ENCODE results near the gene PSME1.

The PSME1 gene

DNA sequence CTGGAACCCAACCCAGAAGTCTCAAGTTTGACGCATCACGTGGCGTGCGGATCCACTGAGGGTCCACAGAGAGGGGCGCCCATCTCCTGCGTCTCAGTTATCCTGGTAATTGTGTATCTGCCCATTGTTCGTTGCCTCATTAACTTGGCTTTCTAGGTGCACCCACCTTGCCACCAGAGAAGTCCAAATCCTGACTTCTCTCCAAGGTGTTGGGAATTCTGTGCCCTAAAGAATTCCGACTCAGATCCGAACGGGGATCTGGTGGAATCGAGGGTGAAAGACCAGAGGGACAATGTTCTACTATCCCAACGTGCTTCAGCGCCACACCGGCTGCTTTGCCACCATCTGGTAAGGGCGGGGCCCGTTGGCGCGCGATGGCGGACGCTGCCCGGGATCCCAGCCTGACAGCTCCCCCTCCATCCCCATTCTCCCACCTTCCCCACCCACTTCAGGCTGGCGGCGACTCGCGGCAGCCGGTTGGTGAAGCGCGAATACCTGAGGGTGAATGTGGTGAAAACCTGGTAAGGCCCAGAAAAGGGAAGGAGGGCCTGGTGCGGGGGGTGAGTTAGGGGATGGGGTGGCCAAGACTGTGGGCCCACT, 36.4 kb downstream of the PSME1 start:
- no CpG with 5 or more reads among the region's 30 CpGs for WGBS, 2 donors (ENCODE audit: extremely low coverage in 2 of 2, insufficient read length in 2 of 2, insufficient replicate concordance in 1 of 2)
- no peak overlapping the region for H3K4ac ChIP-seq (ENCODE audit: low read length)

DNA sequence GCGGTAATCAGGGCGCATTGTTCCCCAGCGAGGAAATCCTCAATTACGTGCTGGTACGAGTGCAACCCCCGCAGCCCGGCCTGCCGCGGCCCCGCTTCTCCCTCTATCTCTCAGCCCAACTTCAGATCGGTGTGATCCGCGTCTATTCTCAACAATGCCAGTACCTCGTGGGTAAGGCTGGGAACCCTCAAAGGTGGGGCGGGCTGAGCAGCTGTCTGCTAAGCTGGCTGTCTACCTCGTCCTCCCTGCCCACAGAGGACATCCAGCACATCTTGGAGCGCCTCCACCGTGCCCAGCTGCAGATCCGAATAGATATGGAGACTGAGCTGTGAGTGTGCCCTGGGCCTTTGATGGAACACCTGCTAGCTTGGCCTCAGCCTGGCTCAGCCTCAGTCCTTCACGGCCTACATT, 36.9 kb downstream of the PSME1 start:
- H2AK5ac ChIP-seq (ENCODE audit: low read depth, low read length) = peak overlapping the region; percentile 99
- no CpG with 5 or more reads among the region's 20 CpGs for WGBS, 2 donors (ENCODE audit: extremely low coverage in 2 of 2, insufficient read length in 2 of 2, insufficient replicate concordance in 1 of 2)
- H3K9ac ChIP-seq (ENCODE audit: low read depth, low read length, poor library complexity) = peak overlapping the region; percentile 64
- no peak overlapping the region for H2BK5ac ChIP-seq (ENCODE audit: low read length)
- H2BK120ac ChIP-seq (ENCODE audit: low read depth, low read length) = no peak overlapping the region
- peaks cover 0 to 8% of the 10 kb centered on the region in 2 donors for H3K4me1 ChIP-seq (ENCODE audit: control insufficient read depth in 2 of 2, insufficient read depth in 1 of 2, low read depth in 1 of 2, low read length in 2 of 2)
- H2AFZ ChIP-seq (ENCODE audit: low read length) = no peak overlapping the region
- no peaks in the 10 kb centered on the region for H3K27me3 ChIP-seq (ENCODE audit: control insufficient read depth in 3 of 3, insufficient read depth in 3 of 3, low read depth in 1 of 3, low read length in 3 of 3)
- no peak overlapping the region for H4K91ac ChIP-seq (ENCODE audit: low read depth, low read length, poor library complexity)
- no peak overlapping the region for H4K8ac ChIP-seq (ENCODE audit: low read depth, low read length)
- no peak overlapping the region for H2BK12ac ChIP-seq (ENCODE audit: low read length)
- no peak overlapping the region for H3K4ac ChIP-seq (ENCODE audit: low read length)
- DNase-seq (ENCODE audit: low spot score) = no peak
- peaks cover 9% of the 10 kb centered on the region for H3K79me1 ChIP-seq (ENCODE audit: low read depth, low read length)
- H3K4me3 ChIP-seq (ENCODE audit: low read length in 2 of 2) = peak overlapping the region in 1 of 2 donors; percentile 91
- H3K9me3 ChIP-seq (replicated peaks in 1 of 2; ENCODE audit: control insufficient read depth in 2 of 2, insufficient read depth in 1 of 2, low read depth in 1 of 2, low read length in 2 of 2) = no peaks in the 10 kb centered on the region
- H3K23ac ChIP-seq (ENCODE audit: low read depth, low read length, poor library complexity) = peak overlapping the region; percentile 61
- peak overlapping the region; percentile 65 for H2BK15ac ChIP-seq (ENCODE audit: low read length)
- no peak overlapping the region for H3K27ac ChIP-seq (replicated peaks; ENCODE audit: low read length)
- H3K4me2 ChIP-seq (ENCODE audit: insufficient read depth, low read length, poor library complexity, severe bottlenecking) = peak overlapping the region; percentile 92
- no peak overlapping the region for H3K18ac ChIP-seq (ENCODE audit: low read length)
- peaks cover 7 to 26% of the 10 kb centered on the region in 2 donors for H3K36me3 ChIP-seq (replicated peaks in 1 of 2; ENCODE audit: control insufficient read depth in 2 of 2, insufficient read depth in 2 of 2, low read length in 2 of 2)
- H3K14ac ChIP-seq (ENCODE audit: low read length) = peak overlapping the region; percentile 9

More for the DNA sequence above, 36.4 kb downstream of the PSME1 start:
- peak overlapping the region; percentile 63 for H3K27ac ChIP-seq (replicated peaks; ENCODE audit: low read length)
- H3K18ac ChIP-seq (ENCODE audit: low read length) = peak overlapping the region; percentile 96
- H3K14ac ChIP-seq (ENCODE audit: low read length) = peak overlapping the region; percentile 85
- no peak overlapping the region for H4K8ac ChIP-seq (ENCODE audit: low read depth, low read length)
- peak overlapping the region; percentile 24 for H2BK12ac ChIP-seq (ENCODE audit: low read length)
- peak overlapping the region; percentile 99 for H2AK5ac ChIP-seq (ENCODE audit: low read depth, low read length)
- no peak overlapping the region for H4K91ac ChIP-seq (ENCODE audit: low read depth, low read length, poor library complexity)
- H3K4me1 ChIP-seq (ENCODE audit: control insufficient read depth in 2 of 2, insufficient read depth in 1 of 2, low read depth in 1 of 2, low read length in 2 of 2) = peaks cover 0 to 8% of the 10 kb centered on the region in 2 donors
- H3K36me3 ChIP-seq (replicated peaks in 1 of 2; ENCODE audit: control insufficient read depth in 2 of 2, insufficient read depth in 2 of 2, low read length in 2 of 2) = peaks cover 5 to 23% of the 10 kb centered on the region in 2 donors
- H3K9me3 ChIP-seq (replicated peaks in 1 of 2; ENCODE audit: control insufficient read depth in 2 of 2, insufficient read depth in 1 of 2, low read depth in 1 of 2, low read length in 2 of 2) = no peaks in the 10 kb centered on the region
- peak overlapping the region; percentile 61 for H3K23ac ChIP-seq (ENCODE audit: low read depth, low read length, poor library complexity)
- H2BK5ac ChIP-seq (ENCODE audit: low read length) = no peak overlapping the region
- peak overlapping the region; percentile 82 for H3K9ac ChIP-seq (ENCODE audit: low read depth, low read length, poor library complexity)
- no peak overlapping the region for H2BK120ac ChIP-seq (ENCODE audit: low read depth, low read length)
- H3K79me1 ChIP-seq (ENCODE audit: low read depth, low read length) = peaks cover 9% of the 10 kb centered on the region
- H3K4me2 ChIP-seq (ENCODE audit: insufficient read depth, low read length, poor library complexity, severe bottlenecking) = peak overlapping the region; percentile 92
- peak overlapping the region; percentile 65 for H2BK15ac ChIP-seq (ENCODE audit: low read length)
- H2AFZ ChIP-seq (ENCODE audit: low read length) = no peak overlapping the region
- no peaks in the 10 kb centered on the region for H3K27me3 ChIP-seq (ENCODE audit: control insufficient read depth in 3 of 3, insufficient read depth in 3 of 3, low read depth in 1 of 3, low read length in 3 of 3)
- no peak for DNase-seq (ENCODE audit: low spot score)
- peak overlapping the region; percentile 1 to 91 for H3K4me3 ChIP-seq (ENCODE audit: low read length in 2 of 2)

DNA sequence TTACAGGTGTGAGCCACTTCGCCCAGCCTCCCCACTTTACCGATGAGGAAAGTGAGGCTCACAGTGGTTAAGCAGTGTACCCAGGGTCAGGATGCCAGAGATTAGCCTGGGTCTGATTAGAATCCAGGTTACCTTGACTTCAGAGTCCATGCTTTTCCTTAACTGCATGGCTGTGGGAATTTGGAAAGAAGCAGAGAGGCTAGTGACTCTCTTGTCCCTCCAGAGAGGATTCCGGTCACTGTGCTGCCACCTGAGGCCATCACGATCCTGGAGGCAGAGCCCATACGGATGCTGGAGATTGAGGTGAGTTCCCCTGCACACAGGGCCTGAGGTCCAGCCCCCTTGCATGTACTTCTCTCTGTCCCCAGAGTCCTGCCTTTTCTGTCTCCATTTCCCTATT, 40.6 kb downstream of the PSME1 start:
- no peak overlapping the region for H3K14ac ChIP-seq (ENCODE audit: low read length)
- no CpG with 5 or more reads among the region's 5 CpGs for WGBS, 2 donors (ENCODE audit: extremely low coverage in 2 of 2, insufficient read length in 2 of 2, insufficient replicate concordance in 1 of 2)
- H2BK12ac ChIP-seq (ENCODE audit: low read length) = no peak overlapping the region
- H3K4me3 ChIP-seq (ENCODE audit: low read length in 2 of 2) = no peak overlapping the region
- H3K4me1 ChIP-seq (ENCODE audit: control insufficient read depth in 2 of 2, insufficient read depth in 1 of 2, low read depth in 1 of 2, low read length in 2 of 2) = peaks cover 0 to 8% of the 10 kb centered on the region in 2 donors
- H4K91ac ChIP-seq (ENCODE audit: low read depth, low read length, poor library complexity) = no peak overlapping the region
- H4K8ac ChIP-seq (ENCODE audit: low read depth, low read length) = no peak overlapping the region
- H3K18ac ChIP-seq (ENCODE audit: low read length) = no peak overlapping the region
- no peak overlapping the region for H2AFZ ChIP-seq (ENCODE audit: low read length)
- H3K23ac ChIP-seq (ENCODE audit: low read depth, low read length, poor library complexity) = no peak overlapping the region
- no peaks in the 10 kb centered on the region for H3K9me3 ChIP-seq (replicated peaks in 1 of 2; ENCODE audit: control insufficient read depth in 2 of 2, insufficient read depth in 1 of 2, low read depth in 1 of 2, low read length in 2 of 2)
- no peak overlapping the region for H2BK120ac ChIP-seq (ENCODE audit: low read depth, low read length)
- H3K4me2 ChIP-seq (ENCODE audit: insufficient read depth, low read length, poor library complexity, severe bottlenecking) = no peak overlapping the region
- H3K27ac ChIP-seq (replicated peaks; ENCODE audit: low read length) = peak overlapping the region; percentile 17
- no peak for DNase-seq (ENCODE audit: low spot score)
- H2AK5ac ChIP-seq (ENCODE audit: low read depth, low read length) = no peak overlapping the region
- H3K9ac ChIP-seq (ENCODE audit: low read depth, low read length, poor library complexity) = no peak overlapping the region
- H3K79me1 ChIP-seq (ENCODE audit: low read depth, low read length) = peaks cover 14% of the 10 kb centered on the region
- H3K4ac ChIP-seq (ENCODE audit: low read length) = no peak overlapping the region
- no peak overlapping the region for H2BK5ac ChIP-seq (ENCODE audit: low read length)
- H2BK15ac ChIP-seq (ENCODE audit: low read length) = no peak overlapping the region
- peaks cover 45 to 60% of the 10 kb centered on the region in 2 donors for H3K36me3 ChIP-seq (replicated peaks in 1 of 2; ENCODE audit: control insufficient read depth in 2 of 2, insufficient read depth in 2 of 2, low read length in 2 of 2)
- no peaks in the 10 kb centered on the region for H3K27me3 ChIP-seq (ENCODE audit: control insufficient read depth in 3 of 3, insufficient read depth in 3 of 3, low read depth in 1 of 3, low read length in 3 of 3)

DNA sequence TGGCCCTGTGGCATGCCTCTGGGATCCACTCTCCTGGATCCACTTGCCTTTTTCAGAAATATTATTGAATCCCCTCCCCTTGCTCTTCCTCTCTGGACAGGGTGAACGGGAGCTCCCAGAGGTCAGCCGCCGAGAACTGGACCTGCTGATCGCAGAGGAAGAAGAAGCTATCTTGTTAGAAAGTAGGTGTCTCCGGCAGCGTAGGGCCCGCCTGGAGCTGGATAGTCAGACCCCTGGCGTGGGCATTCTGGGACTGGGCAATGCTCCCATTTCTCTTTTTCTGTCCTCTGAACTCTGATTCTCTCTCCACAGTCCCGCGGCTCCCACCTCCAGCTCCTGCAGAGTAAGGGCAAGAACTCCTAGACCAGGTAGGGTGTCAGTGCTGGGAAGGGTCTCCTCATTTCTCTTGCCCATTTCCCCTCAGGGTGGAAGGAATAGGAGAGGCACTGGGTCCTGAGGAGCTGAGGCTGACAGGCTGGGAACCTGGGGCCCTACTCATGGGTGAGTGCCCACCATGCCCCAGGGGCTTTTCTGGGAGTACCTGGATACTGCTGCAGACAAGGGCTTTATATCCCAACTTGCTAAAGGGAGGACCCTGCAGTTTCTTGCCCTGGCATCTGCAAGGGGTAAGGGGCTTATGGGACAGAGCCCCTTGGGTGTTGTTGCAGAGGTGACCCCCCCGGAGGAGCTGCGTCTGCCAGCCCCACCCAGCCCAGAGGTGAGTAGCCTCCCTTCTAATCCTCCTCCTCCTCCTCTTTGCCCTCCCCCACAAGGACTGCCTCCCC, 41.2 kb downstream of the PSME1 start:
- Histone ChIP-seq H3K14ac (ENCODE audit: low read length) (no peak overlapping the region), H3K4me2 (ENCODE audit: insufficient read depth, low read length, poor library complexity, severe bottlenecking) (no peak overlapping the region), H3K4me1 (ENCODE audit: control insufficient read depth in 2 of 2, insufficient read depth in 1 of 2, low read depth in 1 of 2, low read length in 2 of 2) (peaks cover 0 to 7% of the 10 kb centered on the region in 2 donors), H3K9ac (ENCODE audit: low read depth, low read length, poor library complexity) (no peak overlapping the region), H2BK120ac (ENCODE audit: low read depth, low read length) (no peak overlapping the region), H3K4ac (ENCODE audit: low read length) (no peak overlapping the region), H2AFZ (ENCODE audit: low read length) (no peak overlapping the region), H3K27me3 (ENCODE audit: control insufficient read depth in 3 of 3, insufficient read depth in 3 of 3, low read depth in 1 of 3, low read length in 3 of 3) (no peaks in the 10 kb centered on the region), H3K36me3 (replicated peaks in 1 of 2; ENCODE audit: control insufficient read depth in 2 of 2, insufficient read depth in 2 of 2, low read length in 2 of 2) (peaks cover 51 to 64% of the 10 kb centered on the region in 2 donors), H3K79me1 (ENCODE audit: low read depth, low read length) (peaks cover 11% of the 10 kb centered on the region), H3K4me3 (ENCODE audit: low read length in 2 of 2) (no peak overlapping the region), H2AK5ac (ENCODE audit: low read depth, low read length) (no peak overlapping the region), H3K27ac (replicated peaks; ENCODE audit: low read length) (no peak overlapping the region), H4K91ac (ENCODE audit: low read depth, low read length, poor library complexity) (no peak overlapping the region), H3K9me3 (replicated peaks in 1 of 2; ENCODE audit: control insufficient read depth in 2 of 2, insufficient read depth in 1 of 2, low read depth in 1 of 2, low read length in 2 of 2) (no peaks in the 10 kb centered on the region), H2BK5ac (ENCODE audit: low read length) (peak overlapping the region; percentile 39), H2BK15ac (ENCODE audit: low read length) (no peak overlapping the region), H3K23ac (ENCODE audit: low read depth, low read length, poor library complexity) (no peak overlapping the region), H2BK12ac (ENCODE audit: low read length) (no peak overlapping the region), H3K18ac (ENCODE audit: low read length) (no peak overlapping the region), H4K8ac (ENCODE audit: low read depth, low read length) (no peak overlapping the region)
- no peak for DNase-seq (ENCODE audit: low spot score)
- no CpG with 5 or more reads among the region's 12 CpGs for WGBS, 2 donors (ENCODE audit: extremely low coverage in 2 of 2, insufficient read length in 2 of 2, insufficient replicate concordance in 1 of 2)

Data from neuronal stem cell (in vitro differentiated cells).